Rectal smooth muscle tissue (tissue), 1 donor: ENCODE data around the gene SMAD6.

Experiments
- H3K27ac ChIP-seq: one replicate; pipeline ENCODE4 v1.7.0; 2013; ENCODE audit warnings: low read depth, low read length, inconsistent platforms
- H3K27me3 ChIP-seq: one replicate; pipeline ENCODE4 v1.7.0; 2013; ENCODE audit warnings: low read length; ENCODE audit not compliant: control insufficient read depth, insufficient read depth
- H3K36me3 ChIP-seq: one replicate; pipeline ENCODE4 v1.7.0; 2013; ENCODE audit warnings: low read length; ENCODE audit not compliant: control insufficient read depth, insufficient read depth
- H3K4me1 ChIP-seq: one replicate; pipeline ENCODE4 v1.7.0; 2013; ENCODE audit warnings: low read length; ENCODE audit not compliant: control insufficient read depth, insufficient read depth
- H3K4me3 ChIP-seq: one replicate; pipeline ENCODE4 v1.7.0; 2013; ENCODE audit warnings: low read length
- H3K9ac ChIP-seq: one replicate; pipeline ENCODE4 v1.7.0; 2013; ENCODE audit warnings: low read length

Gene SMAD6

GRCh38 chr15:66765478-66766281, 63.6 kb downstream of the SMAD6 start:
- peaks cover 21% of the 10 kb centered on the region for H3K4me1 ChIP-seq

GRCh38 chr15:66766282-66767230, 64.5 kb downstream of the SMAD6 start:
- H3K27me3 ChIP-seq, result no peaks in the 10 kb centered on the region
- H3K36me3 ChIP-seq, result no peaks in the 10 kb centered on the region
- no peak overlapping the region for H3K9ac ChIP-seq
- peaks cover 21% of the 10 kb centered on the region for H3K4me1 ChIP-seq
- no peak overlapping the region for H3K4me3 ChIP-seq
- H3K27ac ChIP-seq, result no peak overlapping the region

More at GRCh38 chr15:66765478-66766281, 63.6 kb downstream of the SMAD6 start:
- peak overlapping the region; percentile 30 for H3K4me3 ChIP-seq
- H3K27ac ChIP-seq, result no peak overlapping the region
- H3K36me3 ChIP-seq, result no peaks in the 10 kb centered on the region
- no peak overlapping the region for H3K9ac ChIP-seq
- no peaks in the 10 kb centered on the region for H3K27me3 ChIP-seq

- no peak overlapping the region for H3K4me3 ChIP-seq
- H3K36me3 ChIP-seq, result no peaks in the 10 kb centered on the region
- peaks cover 21% of the 10 kb centered on the region for H3K4me1 ChIP-seq
- H3K27me3 ChIP-seq, result no peaks in the 10 kb centered on the region
- H3K9ac ChIP-seq, result no peak overlapping the region
- no peak overlapping the region for H3K27ac ChIP-seq
These were observed 65.2 kb downstream of the SMAD6 start for GRCh38 chr15:66767240-66767659.

- peaks cover 21% of the 10 kb centered on the region for H3K4me1 ChIP-seq
- no peak overlapping the region for H3K9ac ChIP-seq
- no peaks in the 10 kb centered on the region for H3K36me3 ChIP-seq
- H3K27ac ChIP-seq, result no peak overlapping the region
- H3K4me3 ChIP-seq, result no peak overlapping the region
- no peaks in the 10 kb centered on the region for H3K27me3 ChIP-seq
These were observed 67.0 kb downstream of the SMAD6 start for GRCh38 chr15:66768987-66769386.

GRCh38 chr15:66770518-66771350, 68.7 kb downstream of the SMAD6 start:
- H3K36me3 ChIP-seq, result no peaks in the 10 kb centered on the region
- H3K4me3 ChIP-seq, result no peak overlapping the region
- H3K4me1 ChIP-seq, result peaks cover 26% of the 10 kb centered on the region
- no peak overlapping the region for H3K9ac ChIP-seq
- no peaks in the 10 kb centered on the region for H3K27me3 ChIP-seq
- H3K27ac ChIP-seq, result no peak overlapping the region

- Histone ChIP-seq H3K27ac (no peak overlapping the region), H3K9ac (no peak overlapping the region), H3K27me3 (no peaks in the 10 kb centered on the region), H3K4me3 (no peak overlapping the region), H3K36me3 (no peaks in the 10 kb centered on the region), H3K4me1 (peaks cover 22% of the 10 kb centered on the region)
These were observed 69.3 kb downstream of the SMAD6 start for GRCh38 chr15:66771351-66771650.

- Histone ChIP-seq H3K4me1 (peaks cover 21% of the 10 kb centered on the region), H3K27me3 (no peaks in the 10 kb centered on the region), H3K9ac (no peak overlapping the region), H3K4me3 (no peak overlapping the region), H3K36me3 (no peaks in the 10 kb centered on the region), H3K27ac (peak overlapping the region; percentile 75)
These were observed 70.6 kb downstream of the SMAD6 start for GRCh38 chr15:66772604-66773128.

GRCh38 chr15:66773129-66773873, 71.3 kb downstream of the SMAD6 start:
- Histone ChIP-seq H3K36me3 (no peaks in the 10 kb centered on the region), H3K9ac (no peak overlapping the region), H3K4me3 (peak overlapping the region; percentile 10), H3K27me3 (no peaks in the 10 kb centered on the region), H3K4me1 (peaks cover 21% of the 10 kb centered on the region), H3K27ac (peak overlapping the region; percentile 75)

GRCh38 chr15:66774001-66774814, 72.2 kb downstream of the SMAD6 start:
- H3K4me3 ChIP-seq, result no peak overlapping the region
- no peak overlapping the region for H3K9ac ChIP-seq
- H3K27ac ChIP-seq, result peak overlapping the region; percentile 75
- H3K4me1 ChIP-seq, result peaks cover 21% of the 10 kb centered on the region
- no peaks in the 10 kb centered on the region for H3K27me3 ChIP-seq
- H3K36me3 ChIP-seq, result no peaks in the 10 kb centered on the region

GRCh38 chr15:66775127-66776105, 73.4 kb downstream of the SMAD6 start:
- Histone ChIP-seq H3K27me3 (no peaks in the 10 kb centered on the region), H3K27ac (peak overlapping the region; percentile 38), H3K36me3 (no peaks in the 10 kb centered on the region), H3K4me3 (no peak overlapping the region), H3K9ac (no peak overlapping the region), H3K4me1 (peaks cover 21% of the 10 kb centered on the region)
